Activated CD4-positive, alpha-beta T cell treated with anti-CD3 and anti-CD28 coated beads, Interleukin-2, amount 10 ng/mL, durations not matched to agents 24 days and 14 days (primary cell): ENCODE data around the gene DET1. TPM values are rescaled to one million over a fixed set of nuclear protein-coding genes. Genes with fewer than 3 reads are reported as not detected.

Source experiments
- DNase-seq: peaks from one replicate; pipeline ENCODE4 v3.0.0; 2022
- H3K27ac Mint-ChIP-seq: one replicate; pipeline ENCODE4 v1.8.0; 2022; ENCODE audit warnings: mild to moderate bottlenecking, mixed read lengths
- H3K27me3 Mint-ChIP-seq: one replicate; pipeline ENCODE4 v1.8.0; 2022; ENCODE audit warnings: mixed read lengths
- H3K36me3 Mint-ChIP-seq: one replicate; pipeline ENCODE4 v1.8.0; 2022; ENCODE audit warnings: low read depth, mild to moderate bottlenecking, mixed read lengths
- H3K4me1 Mint-ChIP-seq: one replicate; pipeline ENCODE4 v1.8.0; 2021; ENCODE audit warnings: mixed read lengths
- H3K4me3 Mint-ChIP-seq: one replicate; pipeline ENCODE4 v1.8.0; 2022; ENCODE audit warnings: mild to moderate bottlenecking, moderate library complexity, mixed read lengths
- H3K9me3 Mint-ChIP-seq: one replicate; pipeline ENCODE4 v1.8.0; 2021; ENCODE audit warnings: mixed read lengths
- intact Hi-C: fragments of 100-400 bp; cut with micrococcal nuclease; formaldehyde crosslinking; loops from one replicate; pipeline ENCODE4 v1.15.1; 2023
- total RNA-seq: library from RNA; stranded (reverse); gene quantifications from 2 replicates; pipeline ENCODE4 v1.2.3, GENCODE V29; 2022

DET1 gene
- total RNA-seq, 1 donor from 2014 or later = 2.8 TPM

- H3K36me3 Mint-ChIP-seq = no peaks in the 10 kb centered on the region
- no peak for DNase-seq
- intact Hi-C loops = no loop called here
- no peak overlapping the region for H3K27ac Mint-ChIP-seq
- no peak overlapping the region for H3K4me3 Mint-ChIP-seq
- H3K27me3 Mint-ChIP-seq = no peaks in the 10 kb centered on the region
- no peaks in the 10 kb centered on the region for H3K4me1 Mint-ChIP-seq
- no peaks in the 10 kb centered on the region for H3K9me3 Mint-ChIP-seq
Measured at GRCh38 chr15:88498996-88499395, 47.5 kb downstream of the DET1 start.

GRCh38 chr15:88497109-88497765, 49.2 kb downstream of the DET1 start:
- Mint-ChIP-seq H3K9me3 (no peaks in the 10 kb centered on the region), H3K27ac (no peak overlapping the region), H3K27me3 (no peaks in the 10 kb centered on the region), H3K4me1 (no peaks in the 10 kb centered on the region), H3K36me3 (no peaks in the 10 kb centered on the region), H3K4me3 (no peak overlapping the region)
- intact Hi-C loops = no loop called here
- no peak for DNase-seq

DNA sequence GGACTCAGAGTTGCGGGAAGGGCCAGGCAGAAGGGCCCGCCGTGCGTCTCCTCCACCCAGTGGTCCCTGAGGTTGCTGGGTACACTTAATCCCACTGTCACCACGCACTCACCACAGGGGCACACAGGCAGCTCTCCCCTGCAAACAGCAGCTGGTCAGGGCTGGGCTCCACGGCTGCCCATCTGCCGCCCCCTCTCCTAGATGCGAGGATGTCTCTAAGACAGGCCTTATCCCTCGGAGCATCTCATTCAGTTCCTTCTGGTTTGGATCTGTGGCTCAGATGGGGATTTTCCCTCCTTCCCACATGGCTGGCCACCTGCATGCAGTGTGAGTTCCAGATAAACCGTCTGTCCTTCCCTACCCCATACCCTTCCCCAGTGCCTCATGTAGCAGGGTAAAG, 52.6 kb downstream of the DET1 start:
- intact Hi-C loops = no loop called here
- H3K27me3 Mint-ChIP-seq = no peaks in the 10 kb centered on the region

GRCh38 chr15:88491158-88491557, 55.3 kb downstream of the DET1 start:
- Mint-ChIP-seq H3K27ac (no peak overlapping the region), H3K36me3 (no peaks in the 10 kb centered on the region), H3K4me3 (no peak overlapping the region), H3K9me3 (no peaks in the 10 kb centered on the region), H3K27me3 (no peaks in the 10 kb centered on the region), H3K4me1 (no peaks in the 10 kb centered on the region)
- no peak for DNase-seq
- intact Hi-C loops = no loop called here

More for the DNA sequence above, 52.6 kb downstream of the DET1 start:
- no peaks in the 10 kb centered on the region for H3K9me3 Mint-ChIP-seq
- DNase-seq = no peak
- no peak overlapping the region for H3K4me3 Mint-ChIP-seq
- H3K4me1 Mint-ChIP-seq = no peaks in the 10 kb centered on the region
- H3K27ac Mint-ChIP-seq = no peak overlapping the region
- no peaks in the 10 kb centered on the region for H3K36me3 Mint-ChIP-seq

DNA sequence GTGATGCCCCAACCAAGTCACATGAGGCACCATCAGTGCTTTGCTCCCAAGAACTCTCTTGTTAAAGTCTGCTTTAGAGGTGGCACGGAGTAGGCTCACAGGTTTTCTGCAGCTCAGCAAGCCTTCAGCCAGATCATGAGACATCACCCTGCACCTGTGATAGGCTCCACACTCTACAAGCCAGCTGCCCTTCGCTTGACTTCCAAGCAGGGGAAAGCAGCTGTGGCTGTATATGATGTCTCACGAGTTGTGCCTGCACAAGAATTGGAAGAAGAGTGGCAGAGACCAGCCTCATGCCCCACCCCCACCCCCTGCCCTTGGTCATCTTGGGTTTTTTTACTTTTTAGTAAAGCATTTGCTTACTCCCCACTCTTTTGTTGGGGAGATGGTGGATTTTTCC, 56.4 kb downstream of the DET1 start:
- intact Hi-C loops = no loop called here
- no peaks in the 10 kb centered on the region for H3K4me1 Mint-ChIP-seq
- no peak overlapping the region for H3K27ac Mint-ChIP-seq
- DNase-seq = no peak
- H3K4me3 Mint-ChIP-seq = no peak overlapping the region
- H3K27me3 Mint-ChIP-seq = no peaks in the 10 kb centered on the region
- no peaks in the 10 kb centered on the region for H3K36me3 Mint-ChIP-seq
- no peaks in the 10 kb centered on the region for H3K9me3 Mint-ChIP-seq

GRCh38 chr15:88489321-88489720, 57.2 kb downstream of the DET1 start:
- no peaks in the 10 kb centered on the region for H3K9me3 Mint-ChIP-seq
- H3K27ac Mint-ChIP-seq = no peak overlapping the region
- no peak overlapping the region for H3K4me3 Mint-ChIP-seq
- DNase-seq = no peak
- H3K4me1 Mint-ChIP-seq = no peaks in the 10 kb centered on the region
- intact Hi-C loops = no loop called here
- no peaks in the 10 kb centered on the region for H3K27me3 Mint-ChIP-seq
- H3K36me3 Mint-ChIP-seq = no peaks in the 10 kb centered on the region

DNA sequence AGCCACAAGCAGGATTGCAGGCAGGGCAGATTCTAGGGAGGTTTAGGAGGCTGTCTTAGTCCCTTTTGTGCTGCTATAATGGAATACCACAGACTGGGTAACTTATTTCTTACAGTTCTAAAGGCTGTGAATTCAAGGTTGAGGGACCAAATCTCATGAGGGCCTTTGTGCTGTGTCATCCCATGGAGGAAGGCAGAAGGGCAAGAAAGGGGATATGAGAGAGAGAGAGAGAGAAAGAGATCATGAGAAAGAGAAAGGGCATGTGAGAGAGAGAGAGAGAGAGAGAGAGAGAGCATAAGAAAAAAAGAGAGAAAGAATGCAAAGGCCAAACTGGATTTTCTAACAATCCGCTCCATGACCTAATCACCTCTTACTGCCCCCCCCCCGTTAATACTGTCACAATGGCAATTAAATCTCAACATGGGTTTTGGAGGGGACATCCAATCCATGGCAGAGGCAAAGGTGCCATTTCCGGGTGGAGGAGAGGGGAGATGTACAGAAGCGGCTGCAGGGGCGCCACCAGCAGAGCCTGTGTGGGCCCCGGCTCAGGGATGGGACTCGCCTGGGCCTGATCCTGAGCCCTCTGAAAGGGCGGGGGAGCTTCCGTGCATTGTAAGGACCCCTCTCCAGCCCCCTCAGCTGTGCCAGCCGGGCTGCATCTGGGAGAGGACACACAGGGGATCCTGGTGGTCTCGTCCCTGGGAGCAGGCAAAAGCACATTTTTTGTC, 58.5 kb downstream of the DET1 start:
- DNase-seq = no peak
- Mint-ChIP-seq H3K9me3 (no peaks in the 10 kb centered on the region), H3K27ac (no peak overlapping the region)

GRCh38 chr15:88487178-88487795, 59.2 kb downstream of the DET1 start:
- Mint-ChIP-seq H3K4me3 (no peak overlapping the region), H3K27ac (no peak overlapping the region), H3K4me1 (no peaks in the 10 kb centered on the region), H3K9me3 (no peaks in the 10 kb centered on the region), H3K36me3 (no peaks in the 10 kb centered on the region), H3K27me3 (no peaks in the 10 kb centered on the region)
- intact Hi-C loops = no loop called here
- no peak for DNase-seq

More for the DNA sequence above, 58.5 kb downstream of the DET1 start:
- Mint-ChIP-seq H3K4me1 (no peaks in the 10 kb centered on the region), H3K27me3 (no peaks in the 10 kb centered on the region), H3K36me3 (no peaks in the 10 kb centered on the region), H3K4me3 (no peak overlapping the region)
- intact Hi-C loops = no loop called here

- H3K27ac Mint-ChIP-seq = no peak overlapping the region
Measured at GRCh38 chr15:88484682-88485331, 61.7 kb downstream of the DET1 start.

GRCh38 chr15:88482263-88482662, 64.2 kb downstream of the DET1 start:
- H3K36me3 Mint-ChIP-seq = peaks cover 8% of the 10 kb centered on the region
- H3K4me1 Mint-ChIP-seq = no peaks in the 10 kb centered on the region
- H3K9me3 Mint-ChIP-seq = no peaks in the 10 kb centered on the region
- intact Hi-C loops = no loop called here
- no peak for DNase-seq
- no peak overlapping the region for H3K4me3 Mint-ChIP-seq
- H3K27ac Mint-ChIP-seq = no peak overlapping the region
- H3K27me3 Mint-ChIP-seq = no peaks in the 10 kb centered on the region

More at GRCh38 chr15:88484682-88485331, 61.7 kb downstream of the DET1 start:
- Mint-ChIP-seq H3K4me3 (no peak overlapping the region), H3K9me3 (no peaks in the 10 kb centered on the region), H3K4me1 (no peaks in the 10 kb centered on the region), H3K36me3 (no peaks in the 10 kb centered on the region), H3K27me3 (no peaks in the 10 kb centered on the region)
- intact Hi-C loops = no loop called here
- no peak for DNase-seq

DNA sequence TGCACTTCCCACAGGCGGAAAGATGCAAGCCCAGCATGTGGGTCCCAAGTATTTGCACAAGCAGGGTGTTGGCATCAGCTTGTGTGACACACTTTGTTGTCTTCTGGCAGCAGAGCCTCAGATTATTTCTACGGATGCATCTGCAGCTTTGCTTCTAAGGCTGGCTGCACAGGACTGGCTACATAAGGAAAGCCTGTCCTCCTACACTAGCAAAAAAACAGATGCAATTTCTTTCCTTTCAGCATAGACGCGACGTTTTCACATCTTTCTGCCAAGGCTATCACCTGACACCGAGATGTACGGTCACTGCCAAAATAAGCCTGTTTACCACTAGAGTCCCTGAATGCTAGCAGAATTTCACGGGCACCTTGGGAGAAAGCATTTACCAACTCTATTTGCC, 65.5 kb downstream of the DET1 start:
- Mint-ChIP-seq H3K4me1 (no peaks in the 10 kb centered on the region), H3K27me3 (no peaks in the 10 kb centered on the region), H3K9me3 (no peaks in the 10 kb centered on the region), H3K36me3 (peaks cover 12% of the 10 kb centered on the region), H3K27ac (no peak overlapping the region), H3K4me3 (no peak overlapping the region)
- no peak for DNase-seq
- intact Hi-C loops = no loop called here

GRCh38 chr15:88479169-88479568, 67.3 kb downstream of the DET1 start:
- Mint-ChIP-seq H3K36me3 (peaks cover 16% of the 10 kb centered on the region), H3K4me1 (no peaks in the 10 kb centered on the region), H3K27me3 (no peaks in the 10 kb centered on the region), H3K4me3 (no peak overlapping the region), H3K27ac (no peak overlapping the region), H3K9me3 (no peaks in the 10 kb centered on the region)
- intact Hi-C loops = no loop called here
- no peak for DNase-seq

- no peaks in the 10 kb centered on the region for H3K9me3 Mint-ChIP-seq
- H3K36me3 Mint-ChIP-seq = peaks cover 25% of the 10 kb centered on the region
- intact Hi-C loops = no loop called here
Measured at GRCh38 chr15:88477904-88478303, 68.6 kb downstream of the DET1 start.

GRCh38 chr15:88477126-88477525, 69.4 kb downstream of the DET1 start:
- intact Hi-C loops = no loop called here
- peaks cover 33% of the 10 kb centered on the region for H3K36me3 Mint-ChIP-seq
- H3K4me3 Mint-ChIP-seq = no peak overlapping the region
- no peak overlapping the region for H3K27ac Mint-ChIP-seq
- H3K4me1 Mint-ChIP-seq = peaks cover 3% of the 10 kb centered on the region
- H3K27me3 Mint-ChIP-seq = no peaks in the 10 kb centered on the region
- no peak for DNase-seq
- H3K9me3 Mint-ChIP-seq = no peaks in the 10 kb centered on the region

More at GRCh38 chr15:88477904-88478303, 68.6 kb downstream of the DET1 start:
- Mint-ChIP-seq H3K4me1 (no peaks in the 10 kb centered on the region), H3K27ac (no peak overlapping the region), H3K27me3 (no peaks in the 10 kb centered on the region), H3K4me3 (no peak overlapping the region)
- no peak for DNase-seq
